ENCODE data around the gene TRIM29. TPM values are rescaled to one million over a fixed set of nuclear protein-coding genes. Genes with fewer than 3 reads are reported as not detected.

TRIM29 gene
- total RNA-seq, 1 experiment from 2014 or later: 293 TPM

DNA sequence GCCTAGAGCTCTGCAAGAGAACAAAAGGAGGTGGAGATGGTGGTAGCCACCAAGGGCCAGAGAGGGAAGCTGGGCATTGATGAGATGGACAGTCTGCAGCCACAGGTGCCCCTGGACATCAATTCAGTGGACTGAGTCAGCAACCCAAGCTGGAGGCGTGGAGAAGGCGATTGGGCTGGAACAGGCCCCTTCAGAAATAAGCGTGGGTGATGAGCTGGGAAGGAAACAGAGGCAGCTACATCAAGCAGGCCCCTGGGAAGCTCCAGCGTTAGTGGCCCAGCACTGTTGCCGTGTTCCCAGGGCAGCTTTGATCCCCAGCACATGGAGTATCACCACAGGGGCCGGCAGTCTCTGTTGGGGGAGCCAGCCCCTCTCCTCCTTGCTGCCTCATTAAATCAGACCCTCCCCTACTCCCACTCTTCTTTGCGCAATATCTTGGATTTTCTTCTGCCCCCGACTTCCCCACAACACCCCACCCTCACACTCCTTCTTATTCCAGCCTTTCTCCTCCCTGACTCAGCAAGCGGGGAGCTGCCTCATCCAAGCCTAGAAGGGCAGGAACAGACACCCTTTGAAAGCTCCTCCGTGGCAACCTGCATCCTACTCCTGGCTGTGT lies 41.3 kb upstream of the TRIM29 start:
- DNase-seq: no peak
- Histone ChIP-seq H2AFZ (no peak overlapping the region), H3K9me2 (ENCODE audit: insufficient read depth) (no peaks in the 10 kb centered on the region), H3F3A (ENCODE audit: insufficient read depth, low read depth) (no peaks in the 10 kb centered on the region), H3K4me1 (replicated peaks; ENCODE audit: insufficient read depth) (no peaks in the 10 kb centered on the region), H3K4me2 (no peak overlapping the region), H3K4me3 (no peak overlapping the region), H3K36me3 (ENCODE audit: low read depth) (no peaks in the 10 kb centered on the region), H3K9me3 (ENCODE audit: insufficient read depth, low read depth) (no peaks in the 10 kb centered on the region), H3K27me3 (ENCODE audit: insufficient read depth, low read depth) (peaks cover 20% of the 10 kb centered on the region), H4K20me1 (ENCODE audit: insufficient read depth) (no peaks in the 10 kb centered on the region), H3K79me2 (ENCODE audit: low read depth) (no peaks in the 10 kb centered on the region), H3K27ac (no peak overlapping the region)
- no TSS peak for BruUV-seq (replicated peaks)
- intact Hi-C loops (cut with micrococcal nuclease; ENCODE audit: unreplicated experiment): no loop called here
- TF ChIP-seq, protein P1, sequence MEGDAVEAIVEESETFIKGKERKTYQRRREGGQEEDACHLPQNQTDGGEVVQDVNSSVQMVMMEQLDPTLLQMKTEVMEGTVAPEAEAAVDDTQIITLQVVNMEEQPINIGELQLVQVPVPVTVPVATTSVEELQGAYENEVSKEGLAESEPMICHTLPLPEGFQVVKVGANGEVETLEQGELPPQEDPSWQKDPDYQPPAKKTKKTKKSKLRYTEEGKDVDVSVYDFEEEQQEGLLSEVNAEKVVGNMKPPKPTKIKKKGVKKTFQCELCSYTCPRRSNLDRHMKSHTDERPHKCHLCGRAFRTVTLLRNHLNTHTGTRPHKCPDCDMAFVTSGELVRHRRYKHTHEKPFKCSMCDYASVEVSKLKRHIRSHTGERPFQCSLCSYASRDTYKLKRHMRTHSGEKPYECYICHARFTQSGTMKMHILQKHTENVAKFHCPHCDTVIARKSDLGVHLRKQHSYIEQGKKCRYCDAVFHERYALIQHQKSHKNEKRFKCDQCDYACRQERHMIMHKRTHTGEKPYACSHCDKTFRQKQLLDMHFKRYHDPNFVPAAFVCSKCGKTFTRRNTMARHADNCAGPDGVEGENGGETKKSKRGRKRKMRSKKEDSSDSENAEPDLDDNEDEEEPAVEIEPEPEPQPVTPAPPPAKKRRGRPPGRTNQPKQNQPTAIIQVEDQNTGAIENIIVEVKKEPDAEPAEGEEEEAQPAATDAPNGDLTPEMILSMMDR (conservative IDR thresholded peaks at IDR 0.05): no peak
- no peak for TF ChIP-seq EZH2 (IDR thresholded peaks at IDR 0.05; ENCODE audit: low read depth)
- ChIA-PET CTCF (interaction anchor here (0.7 kb wide), 1 partner anchor 42 kb away, joined by 4 read pairs; no protein-coding TSS in a partner anchor), POLR2A (ENCODE audit: unreplicated experiment) (interaction anchor here (0.7 kb wide), 1 partner anchor 57 kb away, joined by 3 read pairs; no protein-coding TSS in a partner anchor)

DNA sequence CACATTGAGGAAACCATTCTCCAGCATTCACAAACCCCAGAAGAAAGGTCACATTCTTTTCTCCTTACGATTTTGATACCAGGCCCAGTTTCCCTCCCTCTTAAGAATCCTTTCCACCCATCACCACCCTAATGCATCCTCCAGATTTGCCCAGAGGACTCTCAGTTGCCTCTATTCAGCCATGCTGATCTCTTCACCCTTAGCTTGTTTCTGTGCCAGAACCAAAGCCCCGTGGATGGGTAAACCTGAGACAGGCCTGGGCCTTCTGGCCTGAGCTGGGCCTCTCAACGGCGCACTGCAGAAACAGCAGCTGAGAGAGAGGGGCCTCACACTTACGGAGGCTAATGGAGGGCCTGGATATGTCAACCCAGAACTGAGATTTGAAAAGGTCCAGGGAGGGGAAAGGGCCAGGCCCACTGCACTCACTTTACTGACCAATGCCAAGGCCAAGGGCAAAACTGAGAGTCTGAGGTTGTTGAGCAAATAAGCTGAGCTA lies 40.7 kb upstream of the TRIM29 start:
- ChIA-PET CTCF (interaction anchor here (1.2 kb wide), 1 partner anchor 122 kb away, joined by 3 read pairs; no protein-coding TSS in a partner anchor), POLR2A (ENCODE audit: unreplicated experiment) (interaction anchor here (0.7 kb wide), 1 partner anchor 57 kb away, joined by 3 read pairs; no protein-coding TSS in a partner anchor)
- DNase-seq: no peak
- Histone ChIP-seq H2AFZ (no peak overlapping the region), H3K27me3 (ENCODE audit: insufficient read depth, low read depth) (peaks cover 21% of the 10 kb centered on the region), H3K4me3 (no peak overlapping the region), H4K20me1 (ENCODE audit: insufficient read depth) (no peaks in the 10 kb centered on the region), H3F3A (ENCODE audit: insufficient read depth, low read depth) (no peaks in the 10 kb centered on the region), H3K9me2 (ENCODE audit: insufficient read depth) (no peaks in the 10 kb centered on the region), H3K79me2 (ENCODE audit: low read depth) (no peaks in the 10 kb centered on the region), H3K4me1 (replicated peaks; ENCODE audit: insufficient read depth) (no peaks in the 10 kb centered on the region), H3K36me3 (ENCODE audit: low read depth) (no peaks in the 10 kb centered on the region), H3K4me2 (no peak overlapping the region), H3K9me3 (ENCODE audit: insufficient read depth, low read depth) (no peaks in the 10 kb centered on the region), H3K27ac (no peak overlapping the region)
- TF ChIP-seq, protein P1 (conservative IDR thresholded peaks at IDR 0.05): no peak
- no peak for TF ChIP-seq EZH2 (IDR thresholded peaks at IDR 0.05; ENCODE audit: low read depth)
- no TSS peak for BruUV-seq (replicated peaks)
- intact Hi-C loops (cut with micrococcal nuclease; ENCODE audit: unreplicated experiment): no loop called here

DNA sequence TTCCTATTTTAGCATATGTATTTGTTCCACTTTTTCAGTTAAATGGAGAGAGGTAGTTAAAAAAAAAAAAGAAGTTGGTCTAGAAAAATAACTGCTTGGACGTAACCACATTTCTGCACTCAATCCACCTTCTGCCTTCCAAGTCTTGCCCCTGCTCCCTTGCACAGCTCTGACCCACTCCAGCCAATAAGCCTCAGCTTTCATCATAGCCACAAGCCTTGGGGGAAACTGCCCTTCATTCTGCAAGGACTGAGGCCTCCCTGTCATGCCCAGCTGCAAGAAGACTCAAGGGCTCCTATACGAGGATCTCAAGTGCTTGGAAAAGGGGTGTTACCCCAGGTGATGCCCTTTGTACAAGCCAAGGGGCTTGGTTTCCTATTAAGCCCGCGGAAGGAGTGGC lies 37.0 kb upstream of the TRIM29 start:
- Histone ChIP-seq H3K4me2 (no peak overlapping the region), H3F3A (ENCODE audit: insufficient read depth, low read depth) (no peaks in the 10 kb centered on the region), H3K9me3 (ENCODE audit: insufficient read depth, low read depth) (no peaks in the 10 kb centered on the region), H3K4me3 (no peak overlapping the region), H3K9me2 (ENCODE audit: insufficient read depth) (no peaks in the 10 kb centered on the region), H3K27me3 (ENCODE audit: insufficient read depth, low read depth) (peaks cover 21% of the 10 kb centered on the region), H3K36me3 (ENCODE audit: low read depth) (no peaks in the 10 kb centered on the region), H3K27ac (no peak overlapping the region), H2AFZ (no peak overlapping the region), H3K79me2 (ENCODE audit: low read depth) (no peaks in the 10 kb centered on the region), H4K20me1 (ENCODE audit: insufficient read depth) (no peaks in the 10 kb centered on the region), H3K4me1 (replicated peaks; ENCODE audit: insufficient read depth) (no peaks in the 10 kb centered on the region)
- ChIA-PET CTCF (no interaction called here), POLR2A (ENCODE audit: unreplicated experiment) (no interaction called here)
- intact Hi-C loops (cut with micrococcal nuclease; ENCODE audit: unreplicated experiment): loop anchor here (5.0 kb wide), 2 partner anchors 37 to 337 kb away; partner anchors contain the start of genes GRIK4 and OAF
- no peak for DNase-seq
- TF ChIP-seq, protein P1 (conservative IDR thresholded peaks at IDR 0.05): no peak
- TF ChIP-seq EZH2 (IDR thresholded peaks at IDR 0.05; ENCODE audit: low read depth): no peak
- no TSS peak for BruUV-seq (replicated peaks)
